ENCODE data around the gene C9orf152.

C9orf152 gene

GRCh38 chr9:110188991-110189390, 19.0 kb downstream of the C9orf152 start:
- H3K4me3 ChIP-seq (replicated peaks; ENCODE audit: low read depth, low read length) = no peak overlapping the region
- TF ChIP-seq CTCF (IDR thresholded peaks at IDR 0.05; ENCODE audit: low read length, missing control alignments) = no peak
- no peak for DNase-seq (ENCODE audit: low read depth)

GRCh38 chr9:110188101-110188500, 19.9 kb downstream of the C9orf152 start:
- no peak for TF ChIP-seq CTCF (IDR thresholded peaks at IDR 0.05; ENCODE audit: low read length, missing control alignments)
- no peak for DNase-seq (ENCODE audit: low read depth)
- no peak overlapping the region for H3K4me3 ChIP-seq (replicated peaks; ENCODE audit: low read depth, low read length)

- DNase-seq (ENCODE audit: low read depth) = no peak
- no peak overlapping the region for H3K4me3 ChIP-seq (replicated peaks; ENCODE audit: low read depth, low read length)
- no peak for TF ChIP-seq CTCF (IDR thresholded peaks at IDR 0.05; ENCODE audit: low read length, missing control alignments)
These were observed 20.8 kb downstream of the C9orf152 start for GRCh38 chr9:110187126-110187525.

- DNase-seq (ENCODE audit: low read depth) = no peak
- TF ChIP-seq CTCF (IDR thresholded peaks at IDR 0.05; ENCODE audit: low read length, missing control alignments) = no peak
- H3K4me3 ChIP-seq (replicated peaks; ENCODE audit: low read depth, low read length) = no peak overlapping the region
These were observed 21.7 kb downstream of the C9orf152 start for GRCh38 chr9:110186254-110186653.

- DNase-seq (ENCODE audit: low read depth) = no peak
- TF ChIP-seq CTCF (IDR thresholded peaks at IDR 0.05; ENCODE audit: low read length, missing control alignments) = no peak
- no peak overlapping the region for H3K4me3 ChIP-seq (replicated peaks; ENCODE audit: low read depth, low read length)
These were observed 22.2 kb downstream of the C9orf152 start for GRCh38 chr9:110185806-110186205.

- DNase-seq (ENCODE audit: low read depth) = peak; percentile 90
- TF ChIP-seq CTCF (IDR thresholded peaks at IDR 0.05; ENCODE audit: low read length, missing control alignments) = peak; percentile 81
- no peak overlapping the region for H3K4me3 ChIP-seq (replicated peaks; ENCODE audit: low read depth, low read length)
These were observed 24.5 kb downstream of the C9orf152 start for GRCh38 chr9:110183208-110184145.
